NCI-H1105 (cell line): ENCODE measurements around the gene CHPF2.

ENCODE experiments used
- DNase-seq: peaks from one replicate; lab custom pipeline; 2025; lab: John Stamatoyannopoulos, UW

The CHPF2 gene, protein sequence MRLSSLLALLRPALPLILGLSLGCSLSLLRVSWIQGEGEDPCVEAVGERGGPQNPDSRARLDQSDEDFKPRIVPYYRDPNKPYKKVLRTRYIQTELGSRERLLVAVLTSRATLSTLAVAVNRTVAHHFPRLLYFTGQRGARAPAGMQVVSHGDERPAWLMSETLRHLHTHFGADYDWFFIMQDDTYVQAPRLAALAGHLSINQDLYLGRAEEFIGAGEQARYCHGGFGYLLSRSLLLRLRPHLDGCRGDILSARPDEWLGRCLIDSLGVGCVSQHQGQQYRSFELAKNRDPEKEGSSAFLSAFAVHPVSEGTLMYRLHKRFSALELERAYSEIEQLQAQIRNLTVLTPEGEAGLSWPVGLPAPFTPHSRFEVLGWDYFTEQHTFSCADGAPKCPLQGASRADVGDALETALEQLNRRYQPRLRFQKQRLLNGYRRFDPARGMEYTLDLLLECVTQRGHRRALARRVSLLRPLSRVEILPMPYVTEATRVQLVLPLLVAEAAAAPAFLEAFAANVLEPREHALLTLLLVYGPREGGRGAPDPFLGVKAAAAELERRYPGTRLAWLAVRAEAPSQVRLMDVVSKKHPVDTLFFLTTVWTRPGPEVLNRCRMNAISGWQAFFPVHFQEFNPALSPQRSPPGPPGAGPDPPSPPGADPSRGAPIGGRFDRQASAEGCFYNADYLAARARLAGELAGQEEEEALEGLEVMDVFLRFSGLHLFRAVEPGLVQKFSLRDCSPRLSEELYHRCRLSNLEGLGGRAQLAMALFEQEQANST

GRCh38 chr7:151232091-151232916, at the start of gene CHPF2:
CHPF2 (plus strand) TSS chr7:151232483; CDS start chr7:151234012, 1,529 bp downstream.
- DNase-seq, result peak; percentile 75

- no peak for DNase-seq
Measured at GRCh38 chr7:151185762-151186639, 46.3 kb upstream of the CHPF2 start.

- DNase-seq, result no peak
Measured at GRCh38 chr7:151186640-151187408, 45.5 kb upstream of the CHPF2 start, which contains the start of gene ASB10. ASB10 (minus strand) TSS chr7:151187250; CDS start chr7:151187130, 120 bp downstream.

- DNase-seq, result no peak
Measured at GRCh38 chr7:151187409-151188251, 44.7 kb upstream of the CHPF2 start.

GRCh38 chr7:151188252-151188542, 44.1 kb upstream of the CHPF2 start:
- DNase-seq, result no peak

DNA sequence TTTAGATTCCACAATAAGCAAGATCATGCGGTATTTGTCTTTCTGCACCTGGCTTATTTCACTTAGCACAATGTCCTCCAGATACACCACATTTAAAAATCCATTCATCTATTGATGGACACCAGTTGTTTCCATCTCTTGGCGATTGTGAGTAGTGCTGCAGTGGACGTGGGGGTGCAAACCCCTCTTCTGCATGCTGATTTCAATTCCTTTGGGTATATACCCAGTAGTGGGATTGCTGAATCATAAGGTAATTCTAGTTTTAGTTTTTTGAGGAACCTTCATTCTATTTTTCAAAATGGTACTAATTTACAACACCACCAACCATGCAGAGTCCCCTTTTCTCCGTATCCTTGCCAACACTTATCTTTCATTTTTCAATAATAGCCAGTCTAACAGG, 43.2 kb upstream of the CHPF2 start:
- no peak for DNase-seq

- DNase-seq, result no peak
Measured at GRCh38 chr7:151191544-151191943, 40.7 kb upstream of the CHPF2 start.

GRCh38 chr7:151192002-151192539, 40.2 kb upstream of the CHPF2 start:
- DNase-seq, result no peak

- DNase-seq, result no peak
Measured at GRCh38 chr7:151193203-151193978, 38.9 kb upstream of the CHPF2 start.

DNA sequence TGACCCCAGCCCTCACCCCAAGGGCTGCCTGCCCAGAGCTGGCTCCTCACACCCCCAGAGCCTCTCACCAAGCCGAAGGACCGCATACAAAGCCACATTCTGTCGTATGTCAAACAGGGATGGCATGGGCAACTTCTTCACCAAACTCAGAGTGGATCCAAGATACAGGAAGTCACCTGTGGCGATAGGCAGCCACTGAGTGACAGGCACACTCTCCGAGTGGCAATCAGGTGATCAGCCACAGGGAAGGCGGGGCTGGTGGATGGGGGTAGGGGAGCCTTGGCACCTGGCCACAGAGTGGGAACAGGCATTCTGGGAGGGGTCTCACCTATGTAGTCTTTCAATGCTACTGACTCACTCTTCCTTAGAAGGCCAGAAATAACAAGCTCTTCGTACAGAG, 38.1 kb upstream of the CHPF2 start:
- no peak for DNase-seq

DNA sequence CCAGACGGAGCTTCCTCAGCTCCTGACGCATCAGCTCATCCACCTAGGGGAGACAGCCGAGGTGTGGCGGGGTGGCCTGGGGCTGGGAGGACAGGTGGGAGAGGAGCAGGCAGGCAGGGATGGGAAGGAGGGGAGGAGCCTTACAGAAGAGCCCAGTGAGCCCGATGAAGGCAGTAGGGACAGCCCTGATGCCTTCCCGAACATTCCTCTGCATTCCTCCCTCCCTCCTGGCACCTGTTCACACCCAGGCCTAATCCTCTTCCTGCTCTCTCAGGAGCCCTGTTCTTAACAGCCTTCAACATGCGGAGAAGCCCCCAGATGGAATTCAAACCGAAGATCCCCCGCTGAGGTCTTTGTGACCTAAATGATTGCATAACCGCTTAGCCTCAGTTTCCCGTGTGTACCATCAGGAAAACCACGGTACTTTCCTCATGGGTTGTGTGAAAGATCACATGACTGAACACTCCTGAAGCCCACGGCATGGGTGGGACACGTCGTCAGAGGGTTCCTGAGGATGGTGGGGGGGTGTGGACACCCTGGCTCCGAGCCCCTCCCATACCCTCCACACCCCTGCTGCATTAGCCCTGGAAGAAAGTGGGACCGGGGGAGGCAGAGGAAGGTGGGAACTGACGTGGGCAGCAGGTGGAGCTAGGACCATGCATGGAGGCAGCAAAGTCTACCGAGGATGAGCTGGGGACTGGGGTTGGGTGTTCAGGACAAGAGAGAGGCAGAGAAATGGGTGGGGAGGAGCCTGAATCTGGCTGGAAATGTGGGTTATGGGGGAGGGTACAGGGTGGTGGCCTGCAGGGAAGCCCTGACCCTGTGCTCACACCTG, 36.5 kb upstream of the CHPF2 start:
- DNase-seq, result no peak

DNA sequence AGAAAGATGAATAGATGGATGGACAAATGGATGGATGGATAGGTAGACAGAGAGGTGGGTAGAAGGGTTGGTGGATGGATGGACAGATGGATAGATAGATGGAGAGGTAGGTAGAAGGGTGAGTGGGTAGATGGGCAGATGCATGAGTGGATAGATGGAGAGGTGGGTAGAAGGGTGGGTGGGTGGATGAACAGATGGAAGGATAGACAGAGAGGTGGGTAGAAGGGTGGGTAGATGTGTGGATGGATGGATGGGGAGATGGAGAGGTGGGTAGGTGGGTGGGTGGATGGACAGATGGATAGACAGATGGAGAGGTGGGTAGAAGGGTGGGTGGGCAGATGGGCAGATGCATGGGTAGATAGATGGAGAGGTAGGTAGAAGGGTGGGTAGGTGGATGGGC, 34.4 kb upstream of the CHPF2 start:
- DNase-seq, result no peak

GRCh38 chr7:151198945-151199848, 33.1 kb upstream of the CHPF2 start:
- DNase-seq, result no peak

DNA sequence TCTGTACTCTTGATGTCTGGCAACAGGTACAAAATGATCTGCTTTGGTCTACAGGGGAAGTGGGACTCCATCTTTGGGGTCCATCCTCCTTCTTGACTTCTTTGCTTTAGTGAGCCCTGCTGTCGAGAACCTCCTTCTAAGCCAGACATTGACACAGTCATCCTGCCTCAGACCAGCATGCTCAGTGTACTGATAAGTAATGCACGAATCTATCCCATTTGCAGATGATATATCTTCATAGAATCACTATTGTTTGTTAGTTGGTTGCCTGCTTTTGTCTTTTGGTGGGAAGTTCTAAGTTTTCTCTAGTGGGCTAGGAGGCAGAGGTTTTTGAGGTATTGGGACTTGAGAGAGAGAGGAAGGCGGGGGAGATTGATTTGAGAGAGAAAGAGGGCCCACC, 30.9 kb upstream of the CHPF2 start:
- DNase-seq, result no peak

DNA sequence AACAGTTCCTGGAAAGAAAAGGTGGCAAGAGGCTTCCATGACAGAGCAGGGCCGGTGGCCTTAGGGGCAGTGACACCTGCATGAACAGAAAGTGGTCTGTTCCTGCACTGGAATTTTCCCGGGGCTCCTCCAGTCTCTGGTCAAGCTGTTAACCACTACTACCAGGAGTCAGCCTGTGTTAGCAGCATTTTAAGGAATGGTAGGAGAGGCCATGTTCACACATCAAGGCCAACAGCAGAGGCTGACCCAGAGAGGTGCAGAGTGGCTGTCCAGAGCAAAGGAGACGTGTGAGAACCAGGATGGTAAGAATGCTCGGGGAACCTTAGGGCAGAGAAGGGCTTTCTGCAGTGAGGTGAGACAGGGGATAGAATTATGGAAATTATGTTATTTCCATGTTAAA, 30.5 kb upstream of the CHPF2 start:
- DNase-seq, result no peak

- no peak for DNase-seq
Measured at GRCh38 chr7:151202836-151203235, 29.4 kb upstream of the CHPF2 start.
